H1 (cell line): Measurements from ENCODE around the gene SRGAP3.

Experiments used
- CHD1 ChIP-seq: IDR thresholded peaks from 2 replicates; pipeline ENCODE4 v1.6.1; 2012; ENCODE audit warnings: low read depth, low read length, improper control_type of control experiment
- EP300 ChIP-seq, 2 experiments: IDR thresholded peaks; 1 replicate in 1 of 2; 2 replicates in 1 of 2; pipeline ENCODE4 v1.6.1; 2011 to 2012; ENCODE audit warnings: low read depth in 2 of 2, low read length in 2 of 2, mild to moderate bottlenecking in 2 of 2, borderline replicate concordance in 1 of 2, inconsistent platforms in 1 of 2, moderate library complexity in 1 of 2
- EZH2 ChIP-seq: fragments of 200-600 bp; sonication (generic); IDR thresholded peaks from 2 replicates; pipeline ENCODE4 v1.7.1; 2012; ENCODE audit warnings: low read depth, mild to moderate bottlenecking, moderate library complexity, low read length, inconsistent platforms; ENCODE audit not compliant: severe bottlenecking
- GTF2F1 ChIP-seq: IDR thresholded peaks from 2 replicates; pipeline ENCODE4 v1.6.1; 2012; ENCODE audit warnings: low read depth, low read length, improper control_type of control experiment, borderline replicate concordance
- MAFK ChIP-seq: IDR thresholded peaks from 2 replicates; pipeline ENCODE4 v1.6.1; 2012; ENCODE audit warnings: low read depth, mild to moderate bottlenecking, improper control_type of control experiment, low read length
- PHF8 ChIP-seq: fragments of 200-600 bp; sonication (generic); conservative IDR thresholded peaks from 2 replicates; pipeline ENCODE4 v1.7.1; 2012; ENCODE audit warnings: low read depth, mild to moderate bottlenecking, inconsistent platforms, low read length, moderate library complexity
- POLR2AphosphoS5 ChIP-seq: IDR thresholded peaks from 2 replicates; pipeline ENCODE4 v1.6.1; 2011; ENCODE audit warnings: low read depth, low read length
- RBBP5 ChIP-seq: IDR thresholded peaks from 2 replicates; pipeline ENCODE4 v1.7.1; 2012; ENCODE audit warnings: low read depth, mild to moderate bottlenecking, inconsistent platforms, low read length, moderate library complexity, borderline replicate concordance
- RNF2 ChIP-seq: fragments of 200-900, 300-1000 bp; sonication (generic); IDR thresholded peaks from 2 replicates; pipeline ENCODE4 v1.7.1; 2016; ENCODE audit warnings: borderline replicate concordance, low read depth, mild to moderate bottlenecking, antibody characterized with exemption, low read length; ENCODE audit not compliant: poor library complexity, severe bottlenecking; ENCODE audit errors: missing control alignments
- SIN3A ChIP-seq, 2 experiments: IDR thresholded peaks in 1 of 2; conservative IDR thresholded peaks in 1 of 2; 2 replicates each; pipeline ENCODE4 v1.6.1; 2011 to 2012; ENCODE audit warnings: low read length in 2 of 2, improper control_type of control experiment in 1 of 2, low read depth in 1 of 2, mild to moderate bottlenecking in 1 of 2
- SP1 ChIP-seq: IDR thresholded peaks from 2 replicates; pipeline ENCODE4 v1.6.1; 2011; ENCODE audit warnings: low read depth, low read length
- TCF12 ChIP-seq: IDR thresholded peaks from 2 replicates; pipeline ENCODE4 v1.6.1; 2011; ENCODE audit warnings: low read depth, mild to moderate bottlenecking, low read length
- TF ChIP-seq, protein P1 (sequence below), 3 experiments: IDR thresholded peaks; 1 replicate in 2 of 3; 2 replicates in 1 of 3; pipeline versions ENCODE4 v1.5.1 to v1.6.1; 2011; ENCODE audit warnings: low read length in 3 of 3, mild to moderate bottlenecking in 3 of 3, inconsistent platforms in 2 of 3, low read depth in 1 of 3, moderate library complexity in 1 of 3; ENCODE audit not compliant: insufficient read depth in 1 of 3; ENCODE audit errors: control extremely low read depth in 1 of 3
- TF ChIP-seq, protein P2 (sequence below): IDR thresholded peaks from 2 replicates; pipeline ENCODE4 v1.6.1; 2011; ENCODE audit warnings: low read length, improper control_type of control experiment

DNA sequence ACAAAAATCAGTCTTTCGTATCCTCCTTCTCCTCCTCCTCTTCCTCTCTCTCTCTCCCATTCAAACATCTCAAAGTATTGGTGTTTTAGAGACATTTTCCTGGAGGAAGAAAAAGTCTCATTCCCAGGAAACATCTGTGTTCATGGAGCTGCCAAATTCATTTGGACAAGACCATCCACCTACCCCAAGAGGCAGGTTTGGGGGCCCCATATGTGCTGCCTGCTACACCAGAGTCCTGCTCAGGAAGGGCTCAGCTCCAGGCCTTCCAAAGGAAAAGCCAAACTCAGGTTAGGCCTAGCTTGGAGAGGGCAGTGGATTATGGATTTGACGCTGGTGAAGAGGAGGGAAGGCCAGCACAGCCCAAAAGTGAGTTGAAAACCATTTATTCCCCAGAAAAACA is 131.2 kb downstream of the SRGAP3 start:
- no peak for TF ChIP-seq SP1
- TF ChIP-seq, protein P1, sequence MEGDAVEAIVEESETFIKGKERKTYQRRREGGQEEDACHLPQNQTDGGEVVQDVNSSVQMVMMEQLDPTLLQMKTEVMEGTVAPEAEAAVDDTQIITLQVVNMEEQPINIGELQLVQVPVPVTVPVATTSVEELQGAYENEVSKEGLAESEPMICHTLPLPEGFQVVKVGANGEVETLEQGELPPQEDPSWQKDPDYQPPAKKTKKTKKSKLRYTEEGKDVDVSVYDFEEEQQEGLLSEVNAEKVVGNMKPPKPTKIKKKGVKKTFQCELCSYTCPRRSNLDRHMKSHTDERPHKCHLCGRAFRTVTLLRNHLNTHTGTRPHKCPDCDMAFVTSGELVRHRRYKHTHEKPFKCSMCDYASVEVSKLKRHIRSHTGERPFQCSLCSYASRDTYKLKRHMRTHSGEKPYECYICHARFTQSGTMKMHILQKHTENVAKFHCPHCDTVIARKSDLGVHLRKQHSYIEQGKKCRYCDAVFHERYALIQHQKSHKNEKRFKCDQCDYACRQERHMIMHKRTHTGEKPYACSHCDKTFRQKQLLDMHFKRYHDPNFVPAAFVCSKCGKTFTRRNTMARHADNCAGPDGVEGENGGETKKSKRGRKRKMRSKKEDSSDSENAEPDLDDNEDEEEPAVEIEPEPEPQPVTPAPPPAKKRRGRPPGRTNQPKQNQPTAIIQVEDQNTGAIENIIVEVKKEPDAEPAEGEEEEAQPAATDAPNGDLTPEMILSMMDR (IDR thresholded peaks at IDR 0.05; ENCODE audit: control extremely low read depth in 1 of 3, insufficient read depth in 1 of 3, low read depth in 1 of 3, low read length in 3 of 3), result no peak
- TF ChIP-seq TCF12, result no peak
- no peak for TF ChIP-seq GTF2F1
- no peak for TF ChIP-seq EP300 (IDR thresholded peaks at IDR 0.05; ENCODE audit: borderline replicate concordance in 1 of 2, low read depth in 2 of 2, low read length in 2 of 2)
- TF ChIP-seq CHD1, result no peak
- TF ChIP-seq RNF2, result no peak
- no peak for TF ChIP-seq RBBP5
- no peak for TF ChIP-seq PHF8
- no peak for TF ChIP-seq POLR2AphosphoS5
- no peak for TF ChIP-seq SIN3A (conservative IDR thresholded peaks at IDR 0.05 in 1 of 2, IDR thresholded peaks at IDR 0.05 in 1 of 2; ENCODE audit: low read depth in 1 of 2, low read length in 2 of 2)
- TF ChIP-seq MAFK, result no peak
- TF ChIP-seq, protein P2, sequence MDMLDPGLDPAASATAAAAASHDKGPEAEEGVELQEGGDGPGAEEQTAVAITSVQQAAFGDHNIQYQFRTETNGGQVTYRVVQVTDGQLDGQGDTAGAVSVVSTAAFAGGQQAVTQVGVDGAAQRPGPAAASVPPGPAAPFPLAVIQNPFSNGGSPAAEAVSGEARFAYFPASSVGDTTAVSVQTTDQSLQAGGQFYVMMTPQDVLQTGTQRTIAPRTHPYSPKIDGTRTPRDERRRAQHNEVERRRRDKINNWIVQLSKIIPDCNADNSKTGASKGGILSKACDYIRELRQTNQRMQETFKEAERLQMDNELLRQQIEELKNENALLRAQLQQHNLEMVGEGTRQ, result no peak
- TF ChIP-seq EZH2, result no peak
